GM23248 (cell line): ENCODE data around the gene CC2D1B. TPM values are rescaled to one million over a fixed set of nuclear protein-coding genes. Genes with fewer than 3 reads are reported as not detected.

Source experiments
- DNase-seq: peaks from one replicate; pipeline ENCODE4 v3.0.0-alpha.2; 2015
- H2AFZ ChIP-seq: fragments of 200-600 bp; sonication (generic); 2 replicates; pipeline ENCODE4 v1.6.1; 2016; ENCODE audit warnings: antibody characterized with exemption
- H3F3A ChIP-seq: fragments of 200-600 bp; sonication (generic); 2 replicates; pipeline ENCODE4 v1.6.1; 2016; ENCODE audit warnings: mild to moderate bottlenecking, antibody characterized with exemption, mixed run types; ENCODE audit not compliant: insufficient read depth
- H3K27ac ChIP-seq: fragments of 200-600 bp; sonication (generic); 2 replicates; pipeline ENCODE4 v1.5.1; 2016; ENCODE audit warnings: mild to moderate bottlenecking
- H3K27me3 ChIP-seq: fragments of 200-600 bp; sonication (generic); replicated peaks from 2 replicates; pipeline ENCODE4 v1.6.1; 2016; ENCODE audit warnings: mild to moderate bottlenecking; ENCODE audit not compliant: insufficient read depth
- H3K36me3 ChIP-seq: fragments of 200-600 bp; sonication (generic); 2 replicates; pipeline ENCODE4 v1.6.1; 2016; ENCODE audit warnings: low read depth, mild to moderate bottlenecking
- H3K4me1 ChIP-seq: fragments of 200-600 bp; sonication (generic); 2 replicates; pipeline ENCODE4 v1.6.1; 2016; ENCODE audit warnings: mild to moderate bottlenecking; ENCODE audit not compliant: insufficient read depth
- H3K4me2 ChIP-seq: fragments of 200-600 bp; sonication (generic); one replicate; pipeline ENCODE4 v1.6.1; 2016; ENCODE audit warnings: mild to moderate bottlenecking; ENCODE audit not compliant: unreplicated experiment
- H3K4me3 ChIP-seq: fragments of 200-600 bp; sonication (generic); 2 replicates; pipeline ENCODE4 v1.5.1; 2016; ENCODE audit warnings: mild to moderate bottlenecking
- H3K79me2 ChIP-seq: fragments of 200-600 bp; sonication (generic); 2 replicates; pipeline ENCODE4 v1.6.1; 2016; ENCODE audit warnings: mild to moderate bottlenecking; ENCODE audit not compliant: insufficient read depth
- H3K9ac ChIP-seq: fragments of 200-600 bp; sonication (generic); 2 replicates; pipeline ENCODE4 v1.6.1; 2016; ENCODE audit warnings: mild to moderate bottlenecking
- H3K9me2 ChIP-seq: fragments of 200-600 bp; sonication (generic); 2 replicates; pipeline ENCODE4 v1.6.1; 2016; ENCODE audit warnings: mixed run types, mild to moderate bottlenecking, moderate library complexity; ENCODE audit not compliant: insufficient read depth
- H3K9me3 ChIP-seq: fragments of 200-600 bp; sonication (generic); one replicate; pipeline ENCODE4 v1.6.1; 2017; ENCODE audit warnings: low read depth
- H4K20me1 ChIP-seq: fragments of 200-600 bp; sonication (generic); 2 replicates; pipeline ENCODE4 v1.6.0; 2016; ENCODE audit not compliant: insufficient read depth
- EZH2 ChIP-seq: fragments of 200-600 bp; sonication (generic); IDR thresholded peaks from 2 replicates; pipeline ENCODE4 v1.6.1; 2018; ENCODE audit warnings: antibody characterized with exemption, mild to moderate bottlenecking; ENCODE audit not compliant: insufficient read depth, poor library complexity, severe bottlenecking
- EZH2phosphoT487 ChIP-seq: fragments of 200-600 bp; sonication (generic); IDR thresholded peaks from 2 replicates; pipeline ENCODE4 v1.6.1; 2018; ENCODE audit warnings: antibody characterized with exemption, moderate library complexity, mild to moderate bottlenecking, low read depth; ENCODE audit not compliant: insufficient read depth
- WGBS, 2 experiments: methylation state at CpG; one replicate each; pipeline ENCODE4 v1.1.6; 2015 to 2017; ENCODE audit warnings: low lambda C conversion rate in 2 of 2, low coverage in 1 of 2; ENCODE audit errors: missing lambda C conversion rate in 2 of 2; 5-methylcytosine and 5-hydroxymethylcytosine counted together
- in situ Hi-C: fragments of 300-500 bp; cut with MboI; formaldehyde crosslinking; loops from 2 replicates; pipeline ENCODE4 v1.15.0; 2020
- polyA plus RNA-seq: library from polyadenylated mRNA; unstranded; fragments of >200 nt; fragmentation: Nextera tagmentation; extraction: Ambion mirVana; gene quantifications from 2 replicates; pipeline ENCODE4 v1.2.1, GENCODE V29; 2016
- total RNA-seq: library from RNA; depleted of rRNA; stranded (reverse); fragments of >200 nt; shearing (Covaris generic); gene quantifications from 2 replicates; pipeline ENCODE4 v1.2.3, GENCODE V29; 2014; rRNA removed

CC2D1B gene
- total and polyA plus RNA-seq, 2 experiments from 2014 or later = 12.6 to 37.2 TPM

GRCh38 chr1:52306227-52307006 lies 59.6 kb downstream of the CC2D1B start:
- Histone ChIP-seq H3K9me2 (no peaks in the 10 kb centered on the region), H3K27ac (no peak overlapping the region), H3K79me2 (no peaks in the 10 kb centered on the region), H3K4me3 (no peak overlapping the region), H3K9ac (no peak overlapping the region), H2AFZ (no peak overlapping the region), H4K20me1 (no peaks in the 10 kb centered on the region), H3K9me3 (no peaks in the 10 kb centered on the region), H3K27me3 (no peaks in the 10 kb centered on the region), H3K36me3 (no peaks in the 10 kb centered on the region), H3K4me2 (no peak overlapping the region), H3K4me1 (no peaks in the 10 kb centered on the region), H3F3A (no peaks in the 10 kb centered on the region)
- 78 to 82% methylated on average over 11 of the region's 11 CpGs for whole genome bisulfite sequencing, 2 experiments
- no peak for TF ChIP-seq EZH2
- no peak for TF ChIP-seq EZH2phosphoT487
- in situ Hi-C loops = no loop called here
- DNase-seq = no peak

- Histone ChIP-seq H3F3A (no peaks in the 10 kb centered on the region), H3K36me3 (no peaks in the 10 kb centered on the region), H2AFZ (no peak overlapping the region), H3K9me2 (no peaks in the 10 kb centered on the region), H3K9ac (no peak overlapping the region), H3K4me1 (no peaks in the 10 kb centered on the region), H3K27ac (no peak overlapping the region), H3K79me2 (no peaks in the 10 kb centered on the region), H3K4me2 (no peak overlapping the region), H3K9me3 (no peaks in the 10 kb centered on the region), H3K27me3 (no peaks in the 10 kb centered on the region), H3K4me3 (no peak overlapping the region), H4K20me1 (no peaks in the 10 kb centered on the region)
- no peak for DNase-seq
- 94 to 97% methylated on average over 13 of the region's 13 CpGs for WGBS, 2 experiments
- TF ChIP-seq EZH2phosphoT487 = no peak
- TF ChIP-seq EZH2 = no peak
- in situ Hi-C loops = no loop called here
These were observed 60.4 kb downstream of the CC2D1B start for GRCh38 chr1:52305417-52306226.

Other genes with a start within 250 kb of the CC2D1B start
- 26.9 and 28.1 TPM in 2 replicates for gene ZFYVE9, start 224.1 kb downstream of the CC2D1B start, total RNA-seq
- 5.0 and 6.4 TPM in 2 replicates for gene ZFYVE9, start 224.1 kb downstream of the CC2D1B start, polyA plus RNA-seq
- 1.9 and 3.4 TPM in 2 replicates for gene ORC1, start 38.2 kb upstream of the CC2D1B start, total RNA-seq
- 1.4 and 1.9 TPM in 2 replicates for gene ORC1, start 38.2 kb upstream of the CC2D1B start, polyA plus RNA-seq
- 6.1 and 14.8 TPM in 2 replicates for gene PRPF38A, start 38.4 kb upstream of the CC2D1B start, total RNA-seq
- gene PRPF38A, start 38.4 kb upstream of the CC2D1B start, polyA plus RNA-seq = 27.0 and 27.3 TPM in 2 replicates
- 14.9 and 29.1 TPM in 2 replicates for gene TUT4, start 186.9 kb upstream of the CC2D1B start, total RNA-seq
- 13.9 and 18.9 TPM in 2 replicates for gene TUT4, start 186.9 kb upstream of the CC2D1B start, polyA plus RNA-seq
- 38.7 and 44.7 TPM in 2 replicates for gene GPX7, start 236.2 kb upstream of the CC2D1B start, total RNA-seq
- 36.1 and 39.7 TPM in 2 replicates for gene GPX7, start 236.2 kb upstream of the CC2D1B start, polyA plus RNA-seq